Naive thymus-derived CD4-positive, alpha-beta T cell (primary cell): ENCODE results near the gene TXNRD2. TPM values are rescaled to one million over a fixed set of nuclear protein-coding genes. Genes with fewer than 3 reads are reported as not detected.

Experiments used
- microRNA-seq: library from miRNA; unstranded; fragments of <30 nt; microRNA quantifications from one replicate; pipeline ENCODE4 v1.2.0, GENCODE V29; 2022; ENCODE audit warnings: borderline microRNAs expressed
- polyA plus RNA-seq, 2 donors: library from polyadenylated mRNA; unstranded; fragments of 300-500 nt; fragmentation: Illumina TruSeq; gene quantifications; one replicate each; pipeline ENCODE4 v1.2.3, GENCODE V29; 2021
- total RNA-seq, 6 experiments: library from RNA in 5 of 6; stranded (reverse) in 5 of 6; gene quantifications; 1 replicate in 5 of 6; 2 replicates in 1 of 6; pipeline ENCODE4 v1.2.3 and lab custom pipeline; 2021 to 2026

The TXNRD2 gene
- total and polyA plus RNA-seq, 7 experiments from 2014 or later: 14.0 to 39.0 (median 26.1) TPM

Small RNA genes within 50 kb of the gene (microRNA-seq; reads per million reads assigned to microRNA genes)
- not detected for gene MIR4761

Other genes with a start within 250 kb of the TXNRD2 start
- gene SEPTIN5, start 227.3 kb downstream of the TXNRD2 start, total RNA-seq: 1 to 10 TPM in 1 of 5 experiments, under 1 TPM in 2, not detected in 2; 0.22 to 4.2 (median 0.66) TPM
- under 1 TPM in 1 of 2 donors, not detected in 1; 0.32 TPM for gene SEPTIN5, start 227.3 kb downstream of the TXNRD2 start, polyA plus RNA-seq
- 1 to 10 TPM in 1 of 5 experiments, under 1 TPM in 1, not detected in 3; 0.40 to 3.0 TPM for gene GP1BB, start 218.3 kb downstream of the TXNRD2 start, total RNA-seq
- not detected for gene GP1BB, start 218.3 kb downstream of the TXNRD2 start, polyA plus RNA-seq
- under 1 TPM in 1 of 5 experiments, not detected in 4; 0.22 TPM for gene TBX1, start 181.0 kb downstream of the TXNRD2 start, total RNA-seq
- not detected for gene TBX1, start 181.0 kb downstream of the TXNRD2 start, polyA plus RNA-seq
- gene GNB1L, start 86.9 kb downstream of the TXNRD2 start, total RNA-seq: 10 to 100 TPM in 2 of 5 experiments, 1 to 10 TPM in 3; 4.2 to 14.1 (median 9.5) TPM
- 10 to 100 TPM; 12.1 to 20.8 TPM for gene GNB1L, start 86.9 kb downstream of the TXNRD2 start, polyA plus RNA-seq
- gene RTL10, start 86.9 kb downstream of the TXNRD2 start, total RNA-seq: 10 to 100 TPM; 18.2 to 36.8 (median 24.9) TPM
- 10 to 100 TPM; 14.9 to 15.1 TPM for gene RTL10, start 86.9 kb downstream of the TXNRD2 start, polyA plus RNA-seq
- gene COMT, start within 50 bp of the TXNRD2 start, total RNA-seq: 10 to 100 TPM; 30.0 to 80.7 (median 36.7) TPM
- 100 to 1,000 TPM in 1 of 2 donors, 10 to 100 TPM in 1; 85.0 to 105 TPM for gene COMT, start within 50 bp of the TXNRD2 start, polyA plus RNA-seq
- gene ARVCF, start 75.0 kb upstream of the TXNRD2 start, total RNA-seq: 1 to 10 TPM; 2.8 to 9.2 (median 5.8) TPM
- 1 to 10 TPM in 1 of 2 donors, under 1 TPM in 1; 0.74 to 1.7 TPM for gene ARVCF, start 75.0 kb upstream of the TXNRD2 start, polyA plus RNA-seq
- gene TANGO2, start 79.3 kb upstream of the TXNRD2 start, total RNA-seq: 10 to 100 TPM; 21.3 to 43.1 (median 38.6) TPM
- 10 to 100 TPM; 20.0 to 41.3 TPM for gene TANGO2, start 79.3 kb upstream of the TXNRD2 start, polyA plus RNA-seq
- gene DGCR8, start 138.4 kb upstream of the TXNRD2 start, total RNA-seq: 10 to 100 TPM; 33.4 to 63.6 (median 41.1) TPM
- gene DGCR8, start 138.4 kb upstream of the TXNRD2 start, polyA plus RNA-seq: 1 to 10 TPM; 4.1 to 6.1 TPM
- gene RANBP1, start 174.3 kb upstream of the TXNRD2 start, total RNA-seq: 100 to 1,000 TPM in 1 of 5 experiments, 10 to 100 TPM in 4; 50.4 to 224 (median 74.8) TPM
- 10 to 100 TPM; 86.1 to 90.6 TPM for gene RANBP1, start 174.3 kb upstream of the TXNRD2 start, polyA plus RNA-seq
- gene TRMT2A, start 175.4 kb upstream of the TXNRD2 start, total RNA-seq: 100 to 1,000 TPM in 2 of 5 experiments, 10 to 100 TPM in 3; 92.0 to 134 (median 95.8) TPM
- gene TRMT2A, start 175.4 kb upstream of the TXNRD2 start, polyA plus RNA-seq: 10 to 100 TPM; 30.0 to 44.5 TPM
- gene ZDHHC8, start 190.0 kb upstream of the TXNRD2 start, total RNA-seq: 10 to 100 TPM; 63.4 to 88.5 (median 79.2) TPM
- 1 to 10 TPM in 1 of 2 donors, under 1 TPM in 1; 0.95 to 4.3 TPM for gene ZDHHC8, start 190.0 kb upstream of the TXNRD2 start, polyA plus RNA-seq
- not detected for gene CCDC188, start 209.2 kb upstream of the TXNRD2 start, total RNA-seq
- gene CCDC188, start 209.2 kb upstream of the TXNRD2 start, polyA plus RNA-seq: not detected